ENCODE data around the gene PRX.
A peak's percentile ranks its signal among the peaks of the same experiment; 100 is the strongest.
"Not testable (repeated sequence)": the region's sequence is repeated elsewhere in the genome, so short reads cannot be mapped to it uniquely, and the experiment has no call there.

The PRX gene

DNA sequence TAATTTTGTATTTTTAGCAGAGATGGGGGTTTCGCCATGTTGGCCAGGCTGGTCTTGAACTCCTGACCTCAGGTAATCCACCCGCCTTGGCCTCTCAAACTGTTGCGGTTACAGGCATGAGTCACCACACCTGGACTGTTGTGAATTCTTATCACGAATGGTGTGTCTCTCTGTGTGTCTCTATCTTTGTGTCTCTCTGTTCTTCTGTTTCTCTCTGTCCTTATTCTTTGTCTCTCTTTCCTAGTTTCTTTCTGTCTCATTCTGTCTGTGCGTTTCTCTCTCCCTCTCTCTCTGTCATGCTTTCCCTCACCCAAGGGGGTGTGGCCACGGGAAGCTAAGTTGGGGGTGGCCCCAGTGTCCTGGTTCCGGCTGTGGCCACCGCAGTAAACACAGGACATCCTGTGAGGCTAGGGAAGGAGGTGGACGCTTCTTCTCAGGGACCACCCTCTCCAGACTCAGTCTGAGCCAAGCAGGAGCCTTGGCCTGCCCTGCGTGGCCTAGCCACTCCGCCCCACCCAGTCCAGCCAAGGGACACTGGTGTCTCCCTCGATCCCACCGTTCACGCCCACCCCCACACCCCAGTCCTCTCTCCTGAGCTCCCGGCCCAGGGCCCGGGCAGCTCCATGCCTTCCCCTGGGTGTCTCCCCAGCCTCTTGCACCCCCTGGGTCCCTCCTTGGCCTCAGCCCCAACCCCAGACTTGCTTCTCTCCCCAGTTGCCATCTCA lies 3.9 kb upstream of the PRX start:
- no peak for DNase-seq (ENCODE audit: low read depth in 2 of 2)

DNA sequence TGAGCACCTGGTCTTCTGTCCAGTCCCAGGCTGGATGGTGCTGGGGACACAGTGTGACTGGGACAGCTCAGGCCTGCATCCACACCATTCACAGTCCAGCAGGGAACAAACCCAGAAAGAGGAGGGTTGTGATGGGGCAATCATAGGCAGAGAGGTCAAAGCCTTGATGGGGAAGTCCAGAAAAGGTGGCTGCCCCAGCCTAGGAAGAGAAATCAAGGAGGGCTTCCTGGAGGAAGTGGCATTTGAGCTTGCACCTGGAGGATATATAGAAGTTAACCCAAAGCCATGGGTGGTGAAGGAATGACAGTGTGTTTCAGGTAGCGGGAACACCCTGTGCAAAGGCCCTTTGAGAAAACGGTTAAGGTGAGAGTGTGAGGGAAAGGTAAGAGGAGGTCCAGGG lies 2.6 kb upstream of the PRX start:
- no peak for DNase-seq (ENCODE audit: low read depth in 2 of 2)

DNA sequence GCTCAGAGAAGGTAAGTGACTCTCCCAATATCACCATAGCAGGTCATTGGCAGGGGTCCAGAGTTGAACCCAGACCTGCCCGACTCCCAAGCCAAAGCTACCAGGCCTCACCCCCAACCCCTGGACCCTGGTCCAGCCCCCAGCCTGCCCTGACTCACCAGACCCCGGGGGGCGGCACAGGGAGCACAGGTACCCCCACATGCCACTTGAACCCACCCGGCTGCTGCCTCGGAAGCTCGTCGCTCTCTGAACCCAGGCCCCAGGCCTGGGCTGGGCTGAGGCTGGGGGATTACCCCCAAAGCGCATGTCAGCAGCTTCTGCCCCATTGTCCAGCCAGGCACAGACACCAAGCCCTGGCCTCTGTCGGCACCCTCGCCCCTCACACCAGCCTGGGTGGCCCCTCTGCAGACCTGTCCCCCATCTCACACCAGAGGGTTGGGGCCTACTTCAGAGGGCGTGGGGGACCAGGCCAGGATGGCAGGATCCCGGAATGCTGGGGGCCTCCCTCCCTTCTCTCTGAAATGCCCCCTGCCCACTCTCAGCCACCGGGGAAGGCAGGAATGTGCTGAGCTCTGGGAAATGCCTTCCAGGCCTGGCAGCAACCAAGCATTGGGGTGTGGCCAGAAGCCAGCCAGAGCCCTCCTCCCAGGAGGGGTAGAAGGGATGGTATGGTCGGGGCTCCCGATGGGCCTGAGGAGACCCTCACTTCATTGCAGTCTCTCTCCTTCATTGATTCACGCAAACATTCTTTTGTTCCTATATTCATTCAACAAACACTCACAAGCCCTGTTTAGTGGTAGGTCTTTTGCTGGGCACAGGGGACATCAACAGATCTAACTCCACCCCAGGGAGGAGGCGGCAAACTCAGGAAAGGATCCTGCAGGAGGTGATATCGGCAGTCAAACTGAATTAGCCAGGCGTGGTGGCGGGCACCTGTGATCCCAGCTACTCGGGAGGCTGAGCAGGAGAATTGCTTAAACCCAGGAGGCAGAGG lies 1.7 kb upstream of the PRX start:
- DNase-seq (ENCODE audit: low read depth in 2 of 2), result no peak

DNA sequence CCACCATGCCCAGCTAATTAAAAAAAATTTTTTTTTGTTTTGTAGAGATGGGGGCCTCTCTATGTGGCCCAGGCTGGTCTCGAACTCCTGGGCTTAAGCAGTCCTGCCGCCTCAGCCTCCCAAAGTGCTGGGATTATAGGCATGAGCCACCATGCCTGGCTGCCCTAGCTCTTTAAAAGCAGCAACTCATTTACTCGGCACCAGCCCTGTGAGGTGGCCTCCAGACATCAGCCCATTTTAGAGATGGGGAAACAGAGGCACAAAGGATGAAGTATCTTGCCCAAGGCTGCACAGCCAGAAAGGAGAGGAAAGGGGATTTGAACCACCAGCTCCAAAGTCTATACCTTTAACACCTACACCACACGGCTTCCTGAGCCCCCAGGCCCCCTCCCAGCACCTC lies 312 bp downstream of the PRX start:
- DNase-seq (ENCODE audit: low read depth in 2 of 2), result no peak

DNA sequence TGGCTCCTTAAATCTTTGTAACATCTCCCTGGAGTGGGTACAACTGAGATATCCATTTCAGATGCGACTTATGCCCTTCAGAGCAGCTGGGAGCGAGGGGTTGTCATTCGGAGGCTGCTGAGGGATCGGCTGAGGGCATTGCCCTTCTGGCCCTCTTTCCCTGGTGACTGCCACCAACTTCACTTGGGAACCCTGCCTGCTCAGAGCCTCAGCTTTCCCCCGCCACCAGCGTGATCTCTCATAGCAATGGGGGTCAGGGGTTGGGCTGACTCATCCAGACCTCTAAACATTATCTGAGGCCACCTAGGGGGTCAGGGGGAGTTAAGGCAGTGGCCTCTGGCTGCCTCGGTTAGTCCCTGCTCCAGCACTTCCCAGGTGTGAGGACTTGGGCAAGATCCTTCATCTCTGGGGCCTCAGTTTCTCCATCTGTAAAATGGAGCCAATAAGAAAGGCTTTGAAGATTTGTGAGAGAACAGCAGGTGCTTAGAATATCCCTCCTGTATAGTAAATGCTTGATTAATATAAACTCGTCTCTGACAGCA lies 1.1 kb downstream of the PRX start:
- DNase-seq (ENCODE audit: low read depth in 2 of 2), result no peak

DNA sequence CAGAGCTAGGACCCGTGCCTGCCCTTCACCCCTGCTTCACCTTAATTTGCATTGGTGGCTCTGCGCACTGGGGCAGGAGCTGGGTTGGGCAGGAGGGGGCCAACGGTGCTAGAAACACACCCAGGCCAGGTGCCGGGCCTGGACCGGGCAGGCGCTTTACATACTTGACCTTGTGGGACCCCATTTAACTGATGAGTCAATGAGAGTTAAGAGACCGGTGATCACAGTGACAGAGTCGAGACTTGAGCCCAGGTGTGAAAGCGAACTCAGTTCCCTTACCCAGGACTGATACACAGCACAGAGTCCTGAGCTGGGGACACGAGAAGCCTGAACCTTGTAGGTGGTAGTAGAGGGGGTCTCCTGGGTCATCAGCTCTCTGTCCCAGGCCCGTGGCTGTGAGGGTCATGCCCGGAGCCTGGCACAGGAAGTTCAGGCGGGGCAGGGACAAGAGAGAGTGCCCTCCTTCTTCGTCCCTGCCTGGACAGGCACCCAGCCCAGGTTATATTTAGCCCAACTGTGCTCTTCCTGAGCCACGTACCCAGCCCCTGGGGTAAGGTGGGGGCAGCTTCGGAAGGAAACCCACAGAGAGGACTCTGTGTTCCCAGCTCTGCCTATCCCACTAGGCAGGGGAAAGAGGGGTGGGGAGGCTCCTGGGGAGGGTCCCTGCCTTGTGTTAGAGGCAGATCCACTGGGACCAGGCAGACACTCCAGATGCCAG lies 1.9 kb downstream of the PRX start:
- no peak for DNase-seq (ENCODE audit: low read depth in 2 of 2)

DNA sequence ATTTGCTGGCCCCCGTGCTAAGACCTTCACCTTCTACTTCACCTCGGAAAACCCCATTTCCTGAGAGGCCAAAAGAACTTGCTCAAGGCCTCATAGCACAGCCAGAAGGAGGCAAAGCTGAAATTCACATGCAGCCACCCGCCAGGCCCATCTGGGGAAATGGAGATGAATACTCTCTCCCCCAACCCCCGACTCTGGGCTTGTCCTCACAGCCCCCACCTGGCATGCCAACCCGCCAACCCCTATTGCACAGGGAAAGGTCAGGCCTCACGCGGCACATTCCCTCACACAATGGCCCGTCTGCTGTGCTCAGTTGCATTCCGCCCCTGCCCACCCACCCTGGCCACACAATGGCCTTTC lies 3.2 kb downstream of the PRX start:
- no peak for DNase-seq (ENCODE audit: low read depth in 2 of 2)

DNA sequence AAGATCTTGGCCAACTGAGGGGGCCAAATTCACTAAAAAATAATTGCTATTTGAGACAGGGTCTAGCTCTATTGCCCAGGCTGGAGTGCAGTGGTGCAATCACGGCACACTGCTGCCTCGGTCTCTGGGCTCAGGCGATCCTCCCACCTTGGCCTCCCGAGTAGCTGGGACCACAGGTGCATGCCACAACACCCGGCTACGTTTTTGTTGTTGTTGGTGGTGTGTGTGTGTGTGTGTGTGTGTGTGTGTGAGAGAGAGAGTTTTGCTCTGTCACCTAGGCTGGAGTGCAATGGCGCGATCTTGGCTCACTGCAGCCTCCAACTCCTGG lies 4.6 kb downstream of the PRX start:
- DNase-seq (ENCODE audit: low read depth in 2 of 2), result not testable (repeated sequence)

DNA sequence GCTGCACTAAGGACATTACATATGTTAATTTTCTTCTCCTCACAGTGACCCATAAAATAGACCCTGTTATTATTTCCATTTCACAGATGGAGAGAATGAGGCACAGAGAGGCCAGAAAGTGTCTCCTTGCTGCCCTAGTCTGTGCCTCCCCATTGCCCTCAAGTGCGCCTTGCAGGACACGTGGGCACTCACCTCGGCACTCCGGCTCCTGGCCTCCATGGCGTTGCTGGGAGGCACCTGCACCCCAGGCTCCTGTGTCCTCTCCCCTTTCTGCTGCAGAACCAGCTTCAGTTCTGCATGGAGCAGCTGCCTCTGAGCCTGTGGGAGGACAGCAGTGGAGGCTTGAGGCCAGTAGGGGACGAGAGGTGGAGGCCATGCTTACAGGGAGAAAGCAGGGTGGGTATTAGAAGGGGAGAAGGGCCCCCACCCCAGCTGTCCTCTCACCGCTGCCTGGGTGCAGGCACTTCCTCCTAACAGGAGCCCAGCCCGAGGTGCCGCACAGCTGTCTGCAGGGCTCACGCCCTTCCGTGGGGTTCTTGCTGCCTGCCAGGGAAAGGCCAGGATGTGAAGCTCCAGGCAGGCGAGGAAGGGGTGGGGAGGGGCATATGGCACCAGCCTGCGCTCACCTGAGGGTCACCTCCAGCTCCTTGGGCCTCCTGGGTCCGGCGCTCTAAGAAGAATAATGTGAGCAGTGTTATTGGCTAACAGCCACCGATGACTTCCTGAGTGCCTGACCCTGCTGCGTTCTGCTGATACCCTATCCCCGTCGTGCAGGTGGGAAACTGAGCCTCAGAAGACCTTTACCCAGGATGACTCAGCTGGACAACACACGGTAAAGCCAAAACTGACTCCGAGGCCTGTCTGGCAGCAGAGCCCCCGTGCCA lies 5.2 kb downstream of the PRX start:
- DNase-seq (ENCODE audit: low read depth in 2 of 2), result no peak

DNA sequence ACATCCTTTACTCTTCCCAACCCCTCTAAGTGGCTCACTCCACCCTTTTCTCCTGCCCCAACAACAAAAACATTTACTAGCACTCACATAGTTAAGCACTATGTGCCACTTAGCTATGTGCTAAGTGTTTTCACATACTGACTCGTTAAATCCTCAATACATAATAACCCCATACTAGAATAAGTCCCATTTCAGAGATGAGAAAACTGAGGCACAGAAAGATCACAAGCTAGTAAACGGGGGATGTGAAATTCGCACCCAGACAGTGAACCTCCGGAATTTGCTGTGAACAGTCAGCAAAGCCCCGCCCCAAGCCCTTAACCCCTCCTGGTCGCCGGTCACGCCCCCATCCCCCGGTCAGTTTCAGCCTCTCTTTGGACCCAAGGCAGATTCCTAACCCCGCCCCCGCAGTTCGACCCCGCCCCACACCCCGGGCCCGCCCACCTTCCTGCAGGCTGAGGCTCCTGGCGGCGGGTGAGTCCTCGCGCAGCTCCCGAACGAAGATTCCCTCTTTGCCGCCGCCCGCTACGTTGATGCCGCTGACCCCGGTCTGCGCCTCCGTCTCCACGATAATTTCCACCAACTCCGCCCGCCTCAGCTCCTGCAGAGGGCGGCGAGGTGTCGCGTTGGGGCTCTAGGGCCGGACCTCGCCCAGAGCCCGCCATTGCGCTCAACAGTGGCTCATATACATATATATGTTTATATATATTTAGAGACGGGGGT lies 9.8 kb downstream of the PRX start:
- DNase-seq (ENCODE audit: low read depth in 2 of 2), result peak; percentile 51 to 61

DNA sequence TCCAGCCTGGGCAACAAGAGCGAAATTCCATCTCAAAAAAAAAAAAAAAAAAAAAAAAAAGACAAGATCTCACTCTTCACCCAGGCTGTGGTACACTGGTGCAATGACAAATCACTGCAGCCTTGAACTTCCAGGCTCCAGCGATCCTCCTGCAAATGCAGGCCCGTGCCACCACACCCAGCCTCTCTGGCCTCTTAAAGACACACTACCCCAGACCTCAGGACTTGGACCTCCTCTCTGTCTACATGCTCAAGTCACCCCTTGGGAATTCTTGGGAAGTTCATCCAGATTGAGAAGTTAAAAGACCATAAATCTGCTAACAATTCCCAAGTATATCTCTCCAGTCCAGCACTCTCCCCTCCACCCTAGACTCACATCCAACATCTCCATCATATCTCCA lies 12.6 kb downstream of the PRX start:
- DNase-seq (ENCODE audit: low read depth in 2 of 2), result no peak

DNA sequence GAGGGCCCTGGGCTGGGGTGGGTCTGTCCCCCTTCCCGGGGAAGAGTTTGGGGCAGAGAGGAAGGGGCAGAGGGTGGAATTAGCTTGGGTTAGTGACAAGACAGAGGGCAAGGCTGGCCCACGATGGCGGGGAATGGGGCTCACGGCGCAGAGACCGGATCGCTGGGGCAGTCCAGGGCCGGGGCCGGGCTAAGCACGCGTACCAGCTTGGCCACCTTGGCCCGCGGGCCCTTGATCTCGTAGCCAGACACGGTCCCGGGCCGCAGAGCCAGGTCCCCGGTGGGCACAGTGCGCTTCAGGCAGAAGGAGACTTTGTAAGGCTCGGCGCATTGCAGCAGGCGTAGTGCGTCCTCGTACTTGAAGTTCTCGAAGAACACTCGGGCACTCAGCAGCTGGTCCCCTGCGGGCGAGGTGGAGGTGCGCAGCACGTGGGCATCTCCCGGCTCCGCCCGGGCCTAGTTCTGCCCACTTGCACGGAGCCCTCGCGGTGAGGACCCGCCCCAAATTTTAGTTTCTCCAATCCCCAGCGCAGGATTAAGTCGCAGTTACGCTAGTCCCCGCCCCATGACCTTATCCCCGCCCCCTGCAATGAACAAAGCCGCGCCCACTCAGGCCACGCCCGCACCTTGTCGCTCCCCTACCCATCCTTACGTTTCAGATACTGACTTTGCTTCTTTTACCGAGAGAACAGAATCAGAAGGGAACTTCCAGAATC lies 14.6 kb downstream of the PRX start:
- DNase-seq (ENCODE audit: low read depth in 2 of 2), result peak; percentile 14 to 44

DNA sequence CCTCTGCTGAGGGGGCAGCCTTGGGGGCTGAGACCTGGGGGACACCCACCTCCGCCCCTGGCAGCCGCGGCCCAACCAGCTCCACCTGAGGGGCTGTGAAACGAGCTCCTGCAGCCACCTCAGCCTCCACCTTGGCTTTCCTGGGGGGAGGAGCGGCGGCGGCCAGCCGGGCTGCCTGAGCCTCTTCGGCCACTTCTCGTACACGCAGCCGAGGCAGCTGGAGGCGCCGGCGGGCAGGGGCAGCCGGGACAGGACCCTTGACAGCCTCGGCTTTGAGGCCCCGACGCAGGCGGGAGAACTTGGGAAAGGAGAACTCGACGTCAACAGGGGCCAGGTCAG lies 15.6 kb downstream of the PRX start:
- DNase-seq (ENCODE audit: low read depth in 2 of 2), result no peak

DNA sequence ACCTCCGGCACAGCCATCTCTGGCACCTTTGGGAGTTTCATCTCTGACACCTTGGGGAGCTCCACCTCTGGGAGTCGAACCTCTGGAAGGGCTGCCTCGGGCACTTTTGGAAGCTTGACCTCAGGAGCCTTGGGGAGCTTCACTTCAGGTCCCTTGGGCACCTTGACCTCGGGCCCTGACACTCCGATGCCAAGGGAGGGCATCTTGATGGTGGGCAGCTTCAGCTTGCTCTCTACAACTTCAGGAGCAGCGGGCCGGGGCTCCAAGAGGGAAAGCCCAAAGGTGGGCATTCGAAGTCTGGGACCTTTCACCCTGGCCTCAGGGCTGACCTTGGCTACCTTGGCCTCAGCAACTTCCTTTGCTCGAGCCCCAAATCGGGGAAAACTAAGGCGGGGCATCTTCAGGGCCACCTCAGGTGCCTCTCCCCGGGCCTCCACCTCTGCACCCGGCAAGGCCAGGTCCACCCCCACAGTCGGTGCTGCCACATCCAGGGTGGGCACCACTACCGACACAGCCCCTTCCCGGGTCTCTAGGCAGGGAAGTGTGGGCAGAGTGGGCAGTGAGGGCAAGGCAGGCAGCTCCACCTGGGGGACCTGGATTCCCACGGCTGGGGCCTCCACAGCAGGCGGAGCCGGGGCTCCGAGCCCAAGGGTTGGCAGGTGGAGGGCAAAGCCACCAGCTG lies 16.2 kb downstream of the PRX start:
- DNase-seq (ENCODE audit: low read depth in 2 of 2), result no peak

DNA sequence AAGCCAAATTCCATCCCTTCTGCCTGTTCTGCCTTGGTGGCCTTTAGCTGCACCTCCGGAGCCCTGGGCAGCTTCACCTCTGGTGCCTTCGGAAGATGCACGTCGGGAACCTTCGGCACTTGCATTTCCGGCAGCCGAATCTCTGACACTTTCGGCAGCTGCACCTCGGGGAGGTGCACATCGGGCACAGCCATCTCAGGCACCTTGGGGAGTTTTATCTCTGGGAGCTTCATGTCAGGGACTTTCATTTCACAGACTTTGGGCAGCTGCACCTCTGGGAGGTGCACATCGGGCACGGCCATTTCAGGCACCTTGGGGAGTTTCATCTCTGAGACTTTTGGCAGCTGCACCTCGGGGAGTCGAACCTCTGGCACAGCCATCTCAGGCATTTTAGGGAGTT lies 17.2 kb downstream of the PRX start:
- no peak for DNase-seq (ENCODE audit: low read depth in 2 of 2)

DNA sequence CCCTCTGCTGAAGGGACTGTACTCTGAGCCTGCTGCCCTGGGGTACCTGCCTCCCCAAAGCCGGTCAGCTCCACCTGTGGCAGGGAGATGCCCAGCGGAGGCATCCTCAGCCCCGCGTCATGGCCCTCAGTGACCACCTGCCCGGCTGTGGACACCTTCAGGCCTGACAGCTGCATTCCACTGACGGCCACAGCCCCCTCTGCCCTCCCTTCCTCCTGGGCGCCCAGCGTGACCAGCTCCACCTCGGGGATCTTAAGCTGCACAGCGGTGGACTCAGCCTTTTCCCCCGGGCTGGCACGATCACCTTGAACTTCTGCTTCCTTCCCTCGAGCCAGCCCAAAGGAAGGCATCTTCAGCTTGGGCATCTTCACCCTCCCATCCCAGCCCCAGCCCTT lies 18.4 kb downstream of the PRX start:
- DNase-seq (ENCODE audit: low read depth in 2 of 2), result no peak

DNA sequence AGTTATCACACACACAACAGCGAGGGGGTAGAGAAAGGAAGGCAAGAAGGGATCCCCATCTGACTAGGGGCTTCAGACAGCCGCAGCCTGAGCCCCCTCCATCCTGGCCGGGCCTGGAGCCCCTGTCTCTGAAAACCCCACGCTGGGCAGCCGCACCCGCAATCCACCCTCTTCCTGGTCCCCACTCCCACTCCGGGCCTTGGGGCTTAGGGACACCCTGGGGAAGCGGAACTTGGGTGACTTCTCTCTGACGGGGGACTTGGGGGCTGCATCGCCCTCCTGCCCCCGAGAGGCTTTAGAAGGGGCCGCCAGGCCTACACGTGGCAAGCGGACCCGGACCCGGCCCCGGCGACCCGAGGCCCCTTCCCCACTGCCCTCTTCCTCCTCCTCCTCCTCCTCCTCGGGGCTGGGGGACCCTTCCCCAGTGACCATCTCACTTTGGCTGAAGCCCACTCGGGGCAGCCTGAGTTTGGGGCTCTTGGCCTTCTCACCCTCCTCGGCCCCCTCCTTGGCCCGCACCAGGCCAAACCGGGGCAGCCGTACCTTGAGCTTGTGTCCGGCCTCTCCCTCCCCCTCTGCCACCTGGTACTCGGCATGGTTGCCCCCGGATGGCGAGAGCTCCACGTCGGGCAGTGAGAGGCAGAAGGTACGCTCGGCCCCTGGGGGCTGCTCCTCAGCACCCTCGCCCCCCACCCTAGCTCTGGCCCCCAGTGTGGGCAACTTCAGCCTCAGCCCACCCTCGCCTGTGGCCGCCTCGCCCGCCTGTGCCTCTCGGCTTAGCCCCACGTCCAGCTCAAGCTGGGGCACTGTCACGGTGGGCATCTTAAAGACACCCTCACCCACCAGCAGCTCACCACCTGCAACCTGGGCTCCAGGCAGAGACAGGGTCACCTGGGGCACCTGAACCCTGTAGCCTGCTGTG lies 19.0 kb downstream of the PRX start:
- DNase-seq (ENCODE audit: low read depth in 2 of 2), result no peak

DNA sequence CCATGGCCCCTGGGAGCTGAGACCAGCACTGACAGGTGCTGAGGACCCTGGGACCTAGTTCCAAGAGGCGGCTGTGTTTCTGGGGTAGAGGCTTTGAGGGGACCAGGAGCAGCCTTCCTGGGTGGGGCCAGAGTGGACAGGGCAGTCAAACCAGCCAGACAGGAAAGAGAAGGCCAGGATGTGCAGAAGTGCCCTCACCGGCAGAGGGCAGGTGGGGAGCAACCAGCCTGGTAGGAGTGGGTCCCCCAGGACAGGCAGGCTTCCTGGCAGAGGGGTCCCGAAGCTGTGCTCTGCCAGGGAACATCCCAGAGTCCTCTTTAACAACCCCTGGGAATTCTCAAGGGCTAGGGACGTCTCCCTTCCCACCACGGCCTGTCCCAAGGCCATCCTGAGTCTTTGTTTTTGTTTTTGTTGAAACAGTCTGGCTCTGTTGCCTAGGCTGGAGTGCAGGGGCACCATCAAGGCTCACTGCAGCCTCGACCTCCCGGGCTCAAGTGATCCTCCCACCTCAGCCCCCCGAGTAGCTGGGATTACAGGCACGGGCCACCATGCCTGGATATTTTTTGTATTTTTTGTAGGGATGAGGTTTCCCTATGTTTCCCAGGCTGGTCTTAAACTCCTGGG lies 20.2 kb downstream of the PRX start:
- no peak for DNase-seq (ENCODE audit: low read depth in 2 of 2)

Data from activated CD8-positive, alpha-beta memory T cell treated with anti-CD3 and anti-CD28 coated beads for 4 hours (primary cell).